ENCODE data around the gene ASB12.

ASB12 gene

DNA sequence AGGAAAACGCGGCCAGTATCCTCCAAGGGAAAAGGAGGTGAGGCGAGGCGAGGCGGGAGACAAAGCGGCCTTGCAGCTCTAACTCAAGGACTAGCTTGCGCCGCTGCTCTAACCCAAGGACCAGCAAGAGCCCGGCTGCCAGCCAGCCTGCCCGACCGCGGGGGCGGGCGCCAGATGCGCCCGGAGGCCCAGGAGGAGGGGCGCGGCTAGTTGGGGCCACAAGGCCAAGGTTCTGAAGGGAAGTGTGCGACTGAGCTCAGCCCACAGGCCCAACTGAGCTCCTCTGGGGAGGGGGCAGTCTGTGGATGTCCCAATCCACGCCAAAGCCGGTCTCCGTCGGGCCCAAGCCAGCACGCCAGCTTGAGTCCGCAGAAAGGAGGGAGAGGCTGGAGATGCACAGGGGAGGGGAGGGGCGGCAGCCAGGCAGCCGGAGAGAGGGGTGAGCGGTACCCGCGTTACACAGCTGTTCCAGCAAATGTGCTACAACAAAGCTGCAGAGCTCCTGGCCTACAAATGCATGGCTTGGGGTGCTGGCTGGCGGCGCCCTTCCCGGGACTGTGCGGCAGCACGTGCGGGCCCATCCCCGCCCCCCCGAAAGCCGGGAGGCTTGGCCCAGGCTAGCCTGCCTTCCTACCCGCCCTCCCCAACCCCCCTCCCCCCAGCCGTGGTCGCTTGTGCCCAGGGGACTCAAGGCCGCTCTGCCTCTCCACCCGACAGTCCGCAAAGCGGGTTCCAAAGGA, 25.5 kb downstream of the ASB12 start:
- Histone ChIP-seq H3K27ac (ENCODE audit: extremely low read depth, low read depth, low read length) (no peak overlapping the region), H3K4me1 (ENCODE audit: control insufficient read depth, insufficient read depth, low read length) (no peaks in the 10 kb centered on the region), H3K36me3 (ENCODE audit: control insufficient read depth in 2 of 2, insufficient read depth in 1 of 2, low read length in 2 of 2) (no peaks in the 10 kb centered on the region), H3K9me3 (ENCODE audit: control insufficient read depth, insufficient read depth, low read depth, low read length) (no peaks in the 10 kb centered on the region), H3K4me3 (ENCODE audit: low read depth, low read length) (peak overlapping the region; percentile 47)
- TF ChIP-seq ZNF341 (tag by site-specific recombination; IDR thresholded peaks at IDR 0.05; ENCODE audit: low read depth) (peak; percentile 64), ZNF701 (tag by site-specific recombination; IDR thresholded peaks at IDR 0.05) (no peak), ZNF776 (tag by site-specific recombination; IDR thresholded peaks at IDR 0.05; ENCODE audit: borderline replicate concordance) (no peak), BCL6B (tag by site-specific recombination; IDR thresholded peaks at IDR 0.05) (no peak), KLF9 (tag by site-specific recombination; IDR thresholded peaks at IDR 0.05; ENCODE audit: low read depth) (peak; percentile 31; the same call in 1 of the 2 replicates), ZNF335 (tag by site-specific recombination; conservative IDR thresholded peaks at IDR 0.05) (peak; percentile 40; the same call in 1 of the 2 replicates), KLF16 (tag by site-specific recombination; IDR thresholded peaks at IDR 0.05) (no peak), SP2 (tag by site-specific recombination; IDR thresholded peaks at IDR 0.05) (0 out of 2 replicates have a peak, but pooled peaks have one; percentile 8), ZNF571 (tag by site-specific recombination; IDR thresholded peaks at IDR 0.05) (no peak), ZBTB20 (tag by site-specific recombination; IDR thresholded peaks at IDR 0.05) (peak; percentile 19; the same call in 1 of the 2 replicates), ZNF266 (tag by site-specific recombination; IDR thresholded peaks at IDR 0.05; ENCODE audit: low read depth) (no peak)
- TF ChIP-seq, protein P1, sequence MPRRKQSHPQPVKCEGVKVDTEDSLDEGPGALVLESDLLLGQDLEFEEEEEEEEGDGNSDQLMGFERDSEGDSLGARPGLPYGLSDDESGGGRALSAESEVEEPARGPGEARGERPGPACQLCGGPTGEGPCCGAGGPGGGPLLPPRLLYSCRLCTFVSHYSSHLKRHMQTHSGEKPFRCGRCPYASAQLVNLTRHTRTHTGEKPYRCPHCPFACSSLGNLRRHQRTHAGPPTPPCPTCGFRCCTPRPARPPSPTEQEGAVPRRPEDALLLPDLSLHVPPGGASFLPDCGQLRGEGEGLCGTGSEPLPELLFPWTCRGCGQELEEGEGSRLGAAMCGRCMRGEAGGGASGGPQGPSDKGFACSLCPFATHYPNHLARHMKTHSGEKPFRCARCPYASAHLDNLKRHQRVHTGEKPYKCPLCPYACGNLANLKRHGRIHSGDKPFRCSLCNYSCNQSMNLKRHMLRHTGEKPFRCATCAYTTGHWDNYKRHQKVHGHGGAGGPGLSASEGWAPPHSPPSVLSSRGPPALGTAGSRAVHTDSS (tag by site-specific recombination; IDR thresholded peaks at IDR 0.05), result no peak
- TF ChIP-seq, protein P2, sequence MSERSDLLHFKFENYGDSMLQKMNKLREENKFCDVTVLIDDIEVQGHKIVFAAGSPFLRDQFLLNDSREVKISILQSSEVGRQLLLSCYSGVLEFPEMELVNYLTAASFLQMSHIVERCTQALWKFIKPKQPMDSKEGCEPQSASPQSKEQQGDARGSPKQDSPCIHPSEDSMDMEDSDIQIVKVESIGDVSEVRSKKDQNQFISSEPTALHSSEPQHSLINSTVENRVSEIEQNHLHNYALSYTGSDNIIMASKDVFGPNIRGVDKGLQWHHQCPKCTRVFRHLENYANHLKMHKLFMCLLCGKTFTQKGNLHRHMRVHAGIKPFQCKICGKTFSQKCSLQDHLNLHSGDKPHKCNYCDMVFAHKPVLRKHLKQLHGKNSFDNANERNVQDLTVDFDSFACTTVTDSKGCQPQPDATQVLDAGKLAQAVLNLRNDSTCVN (tag by site-specific recombination; optimal IDR thresholded peaks at IDR 0.05), result peak; percentile 4
- ChIA-PET POLR2A (interaction anchor here (0.5 to 1.5 kb wide), 2 partner anchors 16 to 1489 kb away, joined by 3 read pairs; no protein-coding TSS in a partner anchor), CTCF (interaction anchor here (0.6 kb wide), 1 partner anchor 997 kb away, joined by 3 read pairs; no protein-coding TSS in a partner anchor)

DNA sequence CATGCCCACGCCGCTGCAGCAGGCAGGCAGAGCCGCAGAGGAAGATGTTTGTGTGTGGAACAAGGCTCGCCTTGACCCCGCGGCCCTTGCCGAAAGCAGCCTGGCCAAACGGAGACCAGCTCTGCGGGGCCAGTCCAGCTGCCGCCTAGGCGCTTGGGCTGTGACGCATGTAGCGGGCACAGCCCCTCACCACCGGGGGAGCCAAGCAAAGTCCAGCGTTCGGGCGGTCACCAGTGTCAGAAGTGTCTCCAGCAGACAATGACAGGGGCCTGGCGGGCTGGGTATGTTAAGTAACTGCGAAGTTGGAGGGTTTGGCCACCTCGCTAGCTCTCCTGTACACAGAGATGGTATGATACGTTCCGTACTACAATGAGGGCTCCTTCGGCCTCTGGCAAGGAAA, 26.2 kb downstream of the ASB12 start:
- H3K4me3 ChIP-seq (ENCODE audit: low read depth, low read length), result no peak overlapping the region
- no peaks in the 10 kb centered on the region for H3K9me3 ChIP-seq (ENCODE audit: control insufficient read depth, insufficient read depth, low read depth, low read length)
- TF ChIP-seq ZNF184 (tag by site-specific recombination; IDR thresholded peaks at IDR 0.05) (no peak), ZFHX2 (tag by site-specific recombination; conservative IDR thresholded peaks at IDR 0.05) (no peak)
- no peaks in the 10 kb centered on the region for H3K36me3 ChIP-seq (ENCODE audit: control insufficient read depth in 2 of 2, insufficient read depth in 1 of 2, low read length in 2 of 2)
- ChIA-PET CTCF (interaction anchor here (0.6 kb wide), 1 partner anchor 997 kb away, joined by 3 read pairs; no protein-coding TSS in a partner anchor), POLR2A (no interaction called here)
- no peak overlapping the region for H3K27ac ChIP-seq (ENCODE audit: extremely low read depth, low read depth, low read length)
- no peaks in the 10 kb centered on the region for H3K4me1 ChIP-seq (ENCODE audit: control insufficient read depth, insufficient read depth, low read length)

- ChIA-PET POLR2A (no interaction called here), CTCF (no interaction called here)
- Histone ChIP-seq H3K4me3 (ENCODE audit: low read depth, low read length) (no peak overlapping the region), H3K27ac (ENCODE audit: extremely low read depth, low read depth, low read length) (no peak overlapping the region), H3K9me3 (ENCODE audit: control insufficient read depth, insufficient read depth, low read depth, low read length) (no peaks in the 10 kb centered on the region), H3K4me1 (ENCODE audit: control insufficient read depth, insufficient read depth, low read length) (no peaks in the 10 kb centered on the region), H3K36me3 (ENCODE audit: control insufficient read depth in 2 of 2, insufficient read depth in 1 of 2, low read length in 2 of 2) (no peaks in the 10 kb centered on the region)
- TF ChIP-seq ZNF768 (tag by site-specific recombination; IDR thresholded peaks at IDR 0.05) (no peak), BCL11B (tag by site-specific recombination; IDR thresholded peaks at IDR 0.05; ENCODE audit: low read depth) (no peak)
- TF ChIP-seq, protein P3, sequence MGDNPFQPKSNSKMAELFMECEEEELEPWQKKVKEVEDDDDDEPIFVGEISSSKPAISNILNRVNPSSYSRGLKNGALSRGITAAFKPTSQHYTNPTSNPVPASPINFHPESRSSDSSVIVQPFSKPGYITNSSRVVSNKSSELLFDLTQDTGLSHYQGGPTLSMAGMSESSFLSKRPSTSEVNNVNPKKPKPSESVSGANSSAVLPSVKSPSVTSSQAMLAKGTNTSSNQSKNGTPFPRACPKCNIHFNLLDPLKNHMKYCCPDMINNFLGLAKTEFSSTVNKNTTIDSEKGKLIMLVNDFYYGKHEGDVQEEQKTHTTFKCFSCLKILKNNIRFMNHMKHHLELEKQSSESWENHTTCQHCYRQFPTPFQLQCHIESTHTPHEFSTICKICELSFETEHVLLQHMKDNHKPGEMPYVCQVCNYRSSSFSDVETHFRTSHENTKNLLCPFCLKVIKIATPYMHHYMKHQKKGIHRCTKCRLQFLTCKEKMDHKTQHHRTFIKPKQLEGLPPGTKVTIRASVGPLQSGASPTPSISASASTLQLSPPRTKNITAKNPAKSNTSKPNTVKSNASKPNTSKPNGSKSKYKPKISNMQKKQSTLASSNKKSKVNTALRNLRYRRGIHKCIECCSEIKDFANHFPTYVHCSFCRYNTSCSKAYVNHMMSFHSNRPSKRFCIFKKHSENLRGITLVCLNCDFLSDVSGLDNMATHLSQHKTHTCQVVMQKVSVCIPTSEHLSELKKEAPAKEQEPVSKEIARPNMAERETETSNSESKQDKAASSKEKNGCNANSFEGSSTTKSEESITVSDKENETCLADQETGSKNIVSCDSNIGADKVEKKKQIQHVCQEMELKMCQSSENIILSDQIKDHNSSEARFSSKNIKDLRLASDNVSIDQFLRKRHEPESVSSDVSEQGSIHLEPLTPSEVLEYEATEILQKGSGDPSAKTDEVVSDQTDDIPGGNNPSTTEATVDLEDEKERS (tag by site-specific recombination; IDR thresholded peaks at IDR 0.05), result no peak
- TF ChIP-seq, protein P4, sequence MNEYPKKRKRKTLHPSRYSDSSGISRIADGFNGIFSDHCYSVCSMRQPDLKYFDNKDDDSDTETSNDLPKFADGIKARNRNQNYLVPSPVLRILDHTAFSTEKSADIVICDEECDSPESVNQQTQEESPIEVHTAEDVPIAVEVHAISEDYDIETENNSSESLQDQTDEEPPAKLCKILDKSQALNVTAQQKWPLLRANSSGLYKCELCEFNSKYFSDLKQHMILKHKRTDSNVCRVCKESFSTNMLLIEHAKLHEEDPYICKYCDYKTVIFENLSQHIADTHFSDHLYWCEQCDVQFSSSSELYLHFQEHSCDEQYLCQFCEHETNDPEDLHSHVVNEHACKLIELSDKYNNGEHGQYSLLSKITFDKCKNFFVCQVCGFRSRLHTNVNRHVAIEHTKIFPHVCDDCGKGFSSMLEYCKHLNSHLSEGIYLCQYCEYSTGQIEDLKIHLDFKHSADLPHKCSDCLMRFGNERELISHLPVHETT (tag by site-specific recombination; IDR thresholded peaks at IDR 0.05), result no peak
- TF ChIP-seq, protein P5, sequence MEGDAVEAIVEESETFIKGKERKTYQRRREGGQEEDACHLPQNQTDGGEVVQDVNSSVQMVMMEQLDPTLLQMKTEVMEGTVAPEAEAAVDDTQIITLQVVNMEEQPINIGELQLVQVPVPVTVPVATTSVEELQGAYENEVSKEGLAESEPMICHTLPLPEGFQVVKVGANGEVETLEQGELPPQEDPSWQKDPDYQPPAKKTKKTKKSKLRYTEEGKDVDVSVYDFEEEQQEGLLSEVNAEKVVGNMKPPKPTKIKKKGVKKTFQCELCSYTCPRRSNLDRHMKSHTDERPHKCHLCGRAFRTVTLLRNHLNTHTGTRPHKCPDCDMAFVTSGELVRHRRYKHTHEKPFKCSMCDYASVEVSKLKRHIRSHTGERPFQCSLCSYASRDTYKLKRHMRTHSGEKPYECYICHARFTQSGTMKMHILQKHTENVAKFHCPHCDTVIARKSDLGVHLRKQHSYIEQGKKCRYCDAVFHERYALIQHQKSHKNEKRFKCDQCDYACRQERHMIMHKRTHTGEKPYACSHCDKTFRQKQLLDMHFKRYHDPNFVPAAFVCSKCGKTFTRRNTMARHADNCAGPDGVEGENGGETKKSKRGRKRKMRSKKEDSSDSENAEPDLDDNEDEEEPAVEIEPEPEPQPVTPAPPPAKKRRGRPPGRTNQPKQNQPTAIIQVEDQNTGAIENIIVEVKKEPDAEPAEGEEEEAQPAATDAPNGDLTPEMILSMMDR (tag by site-specific recombination; IDR thresholded peaks at IDR 0.05), result no peak
Observed at GRCh38 chrX:64202808-64203325, 27.5 kb downstream of the ASB12 start.
